NCI-H82 (cell line): ENCODE results near the gene MFGE8.

Source experiments
- DNase-seq: peaks from one replicate; lab custom pipeline; 2025; lab: John Stamatoyannopoulos, UW

The MFGE8 gene

DNA sequence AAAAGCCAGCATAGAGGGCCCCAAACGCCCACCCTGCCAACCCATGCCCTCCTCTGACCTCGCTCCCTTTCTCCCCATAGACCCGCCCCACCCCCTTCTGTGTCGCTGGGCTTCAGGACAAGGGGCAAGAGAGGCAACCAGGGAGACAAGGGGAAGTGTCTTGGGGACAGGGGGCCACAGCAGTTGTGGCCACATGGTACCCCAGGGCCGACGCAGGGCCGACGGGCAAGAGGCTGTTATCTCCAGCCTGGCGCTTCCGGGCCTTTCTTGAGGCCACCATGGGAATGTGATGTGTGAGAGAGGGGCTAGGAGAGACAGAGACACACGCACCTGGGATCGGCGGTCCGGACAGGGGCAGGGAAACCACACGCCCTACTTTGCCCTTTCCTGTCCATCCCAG, 14.4 kb downstream of the MFGE8 start:
- no peak for DNase-seq

GRCh38 chr15:88897456-88898194, 15.6 kb downstream of the MFGE8 start:
- peak; percentile 92 for DNase-seq

GRCh38 chr15:88897142-88897455, 16.1 kb downstream of the MFGE8 start:
- no peak for DNase-seq

DNA sequence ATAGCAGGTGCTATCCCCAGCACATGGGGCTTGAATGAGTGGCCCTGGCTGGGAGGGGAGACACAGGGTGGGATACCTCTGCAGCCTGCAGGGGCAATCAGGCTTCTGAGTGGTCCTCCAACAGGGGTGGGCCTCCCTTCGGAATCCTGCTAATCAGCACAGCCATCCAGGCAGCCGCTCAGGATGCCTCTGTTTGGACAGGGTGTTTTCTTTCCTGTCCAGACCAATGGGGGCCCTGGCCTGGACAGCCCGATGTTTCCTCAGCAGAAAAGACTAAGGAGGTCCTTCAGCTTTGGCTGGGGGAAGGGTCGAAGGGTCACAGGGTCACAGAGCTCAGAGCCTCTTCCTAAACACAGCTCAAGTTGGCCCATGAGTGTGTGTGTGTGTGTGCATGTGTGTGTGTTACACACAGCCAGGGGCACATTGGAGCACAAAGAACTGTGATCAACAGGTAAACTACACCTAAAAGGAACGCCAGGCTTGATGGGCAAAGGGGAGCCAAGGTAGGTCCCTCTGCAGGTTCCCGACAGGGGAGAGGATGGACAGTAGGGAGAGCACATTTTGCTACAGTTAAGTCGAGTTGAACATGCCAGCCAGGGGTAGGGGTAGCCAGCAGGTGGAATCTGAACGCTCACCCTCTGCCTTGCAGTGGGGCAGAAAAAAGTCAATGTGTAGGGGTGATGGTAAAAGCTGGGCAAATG, 16.7 kb downstream of the MFGE8 start:
- no peak for DNase-seq

GRCh38 chr15:88894819-88895767, 18.1 kb downstream of the MFGE8 start, which contains the start of gene HAPLN3:
Gene HAPLN3 (minus strand): TSS chr15:88895544. CDS start chr15:88887298, 8,246 bp downstream.
- peak; percentile 63 for DNase-seq

DNA sequence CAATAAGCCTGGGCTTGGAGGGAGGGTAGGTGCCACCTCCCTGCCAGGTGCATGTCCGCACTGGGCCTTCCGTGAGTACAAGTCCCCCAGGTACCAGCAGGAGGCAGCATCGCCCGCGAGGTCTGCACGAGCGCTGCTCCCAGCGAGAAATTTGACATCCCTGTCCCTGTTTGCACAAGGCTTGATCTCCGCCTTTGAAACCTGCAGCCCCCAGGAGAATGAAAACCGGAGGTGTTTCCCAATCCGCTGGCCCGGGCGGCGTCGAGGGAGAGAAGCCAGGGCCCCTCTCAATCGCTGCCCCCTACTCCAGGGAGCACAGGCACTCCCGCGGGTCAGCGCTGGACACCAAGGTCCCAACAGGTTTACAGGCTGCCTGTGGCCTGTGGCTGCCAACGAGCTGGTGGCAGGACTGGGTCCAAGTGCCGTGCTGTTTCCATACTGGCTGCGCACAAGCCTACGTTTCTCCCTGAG, 18.8 kb downstream of the MFGE8 start:
- DNase-seq: peak; percentile 81

DNA sequence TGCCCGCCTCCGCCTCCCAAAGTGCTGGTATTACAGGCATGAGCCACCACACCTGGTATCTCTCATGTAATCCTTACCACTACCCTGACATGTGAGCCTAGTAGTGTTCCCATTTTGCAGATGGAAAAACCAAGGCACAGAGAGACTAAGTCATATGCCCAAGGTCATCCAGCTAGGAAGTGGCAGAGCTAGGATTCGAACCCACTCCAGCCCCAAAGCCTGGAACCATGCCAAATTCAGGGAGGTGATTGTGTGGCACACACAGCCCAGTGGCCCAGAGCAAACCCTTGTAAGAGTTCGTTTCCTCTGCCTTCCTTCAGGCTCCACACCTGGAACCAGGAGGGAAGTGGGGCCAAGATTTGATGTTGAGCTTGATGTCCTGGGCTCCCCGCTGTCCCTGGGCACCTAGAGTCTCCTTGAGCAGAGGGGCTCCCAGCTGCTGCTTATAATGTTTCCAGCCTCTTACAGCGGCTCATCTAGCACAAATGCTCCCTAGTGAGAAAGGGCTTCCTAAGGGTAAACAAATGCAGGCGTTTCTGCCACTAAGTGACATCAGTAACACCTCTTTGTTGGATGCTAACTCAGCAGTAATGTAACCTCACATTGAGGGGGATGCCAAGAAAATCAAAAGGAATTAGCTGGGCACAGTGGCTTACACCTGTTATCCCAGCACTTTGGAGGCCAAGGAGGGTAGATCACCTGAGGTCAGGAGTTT, 21.5 kb downstream of the MFGE8 start:
- no peak for DNase-seq

DNA sequence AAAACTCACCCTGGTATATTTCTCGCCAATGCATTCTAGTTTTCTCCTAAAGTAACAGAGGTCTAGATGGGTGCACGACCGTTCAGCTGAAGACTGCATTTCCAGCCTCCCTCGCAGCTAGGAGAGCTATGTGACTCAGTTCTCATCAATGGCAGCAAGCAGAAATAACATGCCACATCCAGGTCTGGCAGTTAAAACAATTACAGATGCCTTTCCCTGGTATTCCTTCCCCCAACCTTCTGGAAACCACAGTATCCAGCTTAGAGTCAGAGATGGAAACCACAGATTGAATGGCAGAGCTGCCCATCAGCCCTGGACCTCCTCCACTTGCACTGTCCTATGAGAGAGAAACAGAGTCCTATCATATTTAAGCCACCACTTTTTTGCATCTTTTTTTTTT, 22.7 kb downstream of the MFGE8 start:
- DNase-seq: no peak

GRCh38 chr15:88888719-88889118, 24.5 kb downstream of the MFGE8 start:
- DNase-seq: no peak

- no peak for DNase-seq
These were observed 26.1 kb downstream of the MFGE8 start for GRCh38 chr15:88887068-88887580.

DNA sequence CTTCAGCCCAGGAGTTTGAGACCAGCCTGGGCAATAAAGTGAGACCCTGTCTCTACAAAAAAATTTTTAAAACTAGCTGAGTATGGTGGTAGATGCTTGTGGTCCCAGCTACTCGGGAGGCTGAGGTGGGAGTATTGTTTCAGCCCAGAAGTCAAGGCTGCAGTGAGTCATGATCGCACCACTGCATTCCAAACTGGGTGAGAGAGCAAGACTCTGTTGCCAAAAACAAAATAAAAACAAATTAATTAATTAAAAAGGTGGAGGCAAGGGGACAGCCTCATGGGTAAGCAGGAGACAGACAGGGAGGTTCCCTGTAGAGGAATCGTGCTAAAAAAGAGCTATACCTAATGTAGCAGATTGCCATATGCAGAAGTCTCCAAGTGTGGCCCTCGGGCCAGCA, 30.4 kb downstream of the MFGE8 start:
- DNase-seq: no peak

GRCh38 chr15:88881775-88882174, 31.4 kb downstream of the MFGE8 start:
- no peak for DNase-seq

- DNase-seq: no peak
These were observed 32.0 kb downstream of the MFGE8 start for GRCh38 chr15:88880944-88881740.

GRCh38 chr15:88878720-88879184, 34.4 kb downstream of the MFGE8 start:
- peak; percentile 83 for DNase-seq

GRCh38 chr15:88877906-88878305, 35.3 kb downstream of the MFGE8 start:
- no peak for DNase-seq

DNA sequence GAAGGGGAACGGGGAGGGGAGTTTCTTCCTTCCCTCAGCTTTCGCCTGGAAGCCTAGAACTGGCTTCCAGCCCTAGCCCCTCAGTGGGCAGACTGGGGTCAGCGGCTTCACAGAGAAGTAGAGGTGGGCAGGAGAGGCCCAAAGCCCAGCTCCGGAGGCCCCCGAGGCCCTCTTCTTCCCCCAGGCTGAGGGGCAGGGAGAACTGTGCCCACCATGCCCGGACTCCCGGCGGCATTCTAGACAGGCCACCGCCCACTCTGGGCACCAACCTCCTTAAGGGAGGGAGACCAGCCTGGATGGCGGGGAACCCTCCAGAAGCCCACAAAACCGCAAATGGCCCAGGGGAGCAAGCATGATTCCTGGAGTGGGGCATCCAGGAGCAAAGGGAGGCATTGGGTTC, 35.8 kb downstream of the MFGE8 start:
- DNase-seq: no peak

- DNase-seq: no peak
These were observed 36.6 kb downstream of the MFGE8 start for GRCh38 chr15:88876573-88876972.

DNA sequence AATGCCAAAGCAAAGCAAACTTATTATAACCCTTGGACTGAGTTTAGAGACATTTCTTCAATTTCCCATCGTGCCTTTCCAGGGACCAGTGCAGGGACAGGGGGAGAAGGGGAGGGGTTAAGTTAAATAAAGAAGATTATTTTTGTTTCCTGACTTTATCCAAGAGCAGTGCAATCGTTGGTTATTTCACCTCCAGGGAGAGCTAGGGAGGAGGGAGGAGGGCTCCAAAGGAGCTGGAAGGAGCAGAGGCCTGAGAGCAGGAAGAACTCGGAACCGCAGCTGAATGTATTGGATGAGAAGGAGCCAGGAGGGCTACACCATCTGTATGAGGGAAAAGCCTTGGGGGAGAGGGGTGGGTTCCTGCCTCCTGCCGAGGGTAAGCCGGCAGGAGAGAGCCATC, 38.5 kb downstream of the MFGE8 start:
- DNase-seq: peak; percentile 41

DNA sequence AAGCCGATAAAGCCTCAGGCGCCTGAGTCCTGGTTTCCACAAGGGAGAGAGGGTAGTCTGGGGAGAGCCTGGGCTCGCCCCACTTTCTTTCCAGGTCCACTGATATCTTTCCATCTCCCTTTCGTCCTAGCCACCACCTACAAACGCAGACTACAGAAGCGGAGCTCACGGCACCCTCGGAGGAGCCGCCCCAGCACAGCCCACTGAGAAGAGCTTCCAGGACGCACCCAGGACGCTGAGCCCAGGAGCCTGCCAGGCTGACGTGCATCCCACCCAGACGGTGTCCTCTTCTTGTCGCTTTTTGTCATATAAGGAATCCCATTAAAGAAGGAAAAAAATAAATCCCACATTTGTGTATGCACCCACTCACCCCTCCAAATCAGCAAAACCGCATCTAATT, 38.9 kb downstream of the MFGE8 start:
- no peak for DNase-seq

DNA sequence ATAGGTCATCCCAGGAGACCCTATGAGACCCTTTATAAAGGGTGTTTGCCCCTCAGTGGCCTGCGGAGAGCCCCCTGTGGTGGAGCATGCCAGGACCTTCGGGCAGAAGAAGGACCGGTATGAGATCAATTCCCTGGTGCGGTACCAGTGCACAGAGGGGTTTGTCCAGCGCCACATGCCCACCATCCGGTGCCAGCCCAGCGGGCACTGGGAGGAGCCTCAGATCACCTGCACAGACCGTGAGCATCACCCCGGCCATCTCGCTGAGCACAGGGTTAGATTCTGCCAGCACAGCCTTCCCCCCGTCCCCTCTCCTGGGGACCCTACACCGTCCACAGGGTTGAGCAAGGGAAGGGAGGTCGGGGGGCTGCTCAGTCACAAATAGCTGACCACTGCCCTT, 39.4 kb downstream of the MFGE8 start:
- no peak for DNase-seq

GRCh38 chr15:88872706-88873105, 40.5 kb downstream of the MFGE8 start:
- no peak for DNase-seq
